ENCODE measurements around the gene COG3. TPM values are rescaled to one million over a fixed set of nuclear protein-coding genes. Genes with fewer than 3 reads are reported as not detected.

COG3 gene
- total and polyA plus RNA-seq, 10 of the 15 experiments (the other 5 are each of a cell fraction or from before 2014, with no cell fraction given), result 6.1 to 35.1 (median 22.6) TPM

- H3K4me3 ChIP-seq, result no peak overlapping the region
- FAIRE-seq, result no peak
- BruUV-seq (replicated peaks), result no TSS peak
- H3K36me3 ChIP-seq (ENCODE audit: control insufficient read depth in 2 of 2, insufficient read depth in 2 of 2, low read length in 1 of 2), result no peaks in the 10 kb centered on the region
- peaks cover 7% of the 10 kb centered on the region for H3K4me1 ChIP-seq (ENCODE audit: control insufficient read depth, insufficient read depth, low read length)
- H3K9ac ChIP-seq (ENCODE audit: control insufficient read depth, insufficient read depth, low read length), result no peak overlapping the region
- ChIA-PET POLR2A (no interaction called here), CTCF (no interaction called here), RAD21 (ENCODE audit: unreplicated experiment) (no interaction called here), SMC1A (ENCODE audit: uncharacterized antibody, unreplicated experiment) (interaction anchor here (0.9 to 1.5 kb wide), 2 partner anchors 25 to 82 kb away, joined by 3 read pairs; no protein-coding TSS in a partner anchor)
- DNase-seq (ENCODE audit: low read depth, low spot score), result no peak
- intact Hi-C loops (cut with micrococcal nuclease; ENCODE audit: unreplicated experiment) (no loop called here), in situ Hi-C loops (cut with MboI) (no loop called here)
- H3K27ac ChIP-seq (ENCODE audit: control insufficient read depth, insufficient read depth), result no peak overlapping the region
- 81% methylated on average over 9 of the region's 9 CpGs for WGBS (ENCODE audit: insufficient coverage, insufficient replicate concordance, low lambda C conversion rate, missing lambda C conversion rate)
- H3K27me3 ChIP-seq (replicated peaks in 1 of 2; ENCODE audit: control insufficient read depth in 2 of 2, insufficient read depth in 2 of 2, low read length in 1 of 2), result no peaks in the 10 kb centered on the region
- H4K20me1 ChIP-seq (ENCODE audit: control insufficient read depth, insufficient read depth), result no peaks in the 10 kb centered on the region
- ATAC-seq, result no peak
- no peaks in the 10 kb centered on the region for H3K79me2 ChIP-seq (ENCODE audit: control insufficient read depth, insufficient read depth, low read length)
- H2AFZ ChIP-seq (ENCODE audit: control insufficient read depth, low read depth, low read length), result no peak overlapping the region
- H3K4me2 ChIP-seq (ENCODE audit: control insufficient read depth, insufficient read depth), result no peak overlapping the region
- H3K9me3 ChIP-seq (replicated peaks; ENCODE audit: control insufficient read depth, insufficient read depth, low read length), result no peaks in the 10 kb centered on the region
- no peak for TF ChIP-seq RELA (IDR thresholded peaks at IDR 0.05; ENCODE audit: borderline replicate concordance, partially characterized antibody)
- TF ChIP-seq BCLAF1 (IDR thresholded peaks at IDR 0.05), result no peak
Observed at GRCh38 chr13:45436332-45436731, 28.4 kb upstream of the COG3 start.

GRCh38 chr13:45436953-45437352 is 27.8 kb upstream of the COG3 start:
- CTCF ChIA-PET, result no interaction called here
- TF ChIP-seq SREBF2 (IDR thresholded peaks at IDR 0.05; ENCODE audit: low read length) (no peak), SMAD5 (IDR thresholded peaks at IDR 0.05; ENCODE audit: low read depth) (no peak), HSF1 (IDR thresholded peaks at IDR 0.05; ENCODE audit: low read depth, low read length) (no peak), ZNF274 (IDR thresholded peaks at IDR 0.05; ENCODE audit: insufficient read depth, insufficient read length) (no peak)

More at GRCh38 chr13:45436953-45437352, 27.8 kb upstream of the COG3 start:
- Histone ChIP-seq H2AFZ (ENCODE audit: control insufficient read depth, low read depth, low read length) (no peak overlapping the region), H3K79me2 (ENCODE audit: control insufficient read depth, insufficient read depth, low read length) (no peaks in the 10 kb centered on the region), H3K4me2 (ENCODE audit: control insufficient read depth, insufficient read depth) (no peak overlapping the region), H3K27me3 (replicated peaks in 1 of 2; ENCODE audit: control insufficient read depth in 2 of 2, insufficient read depth in 2 of 2, low read length in 1 of 2) (no peaks in the 10 kb centered on the region), H4K20me1 (ENCODE audit: control insufficient read depth, insufficient read depth) (no peaks in the 10 kb centered on the region), H3K4me3 (no peak overlapping the region), H3K9me3 (replicated peaks; ENCODE audit: control insufficient read depth, insufficient read depth, low read length) (no peaks in the 10 kb centered on the region), H3K27ac (ENCODE audit: control insufficient read depth, insufficient read depth) (no peak overlapping the region), H3K4me1 (ENCODE audit: control insufficient read depth, insufficient read depth, low read length) (peaks cover 13% of the 10 kb centered on the region), H3K36me3 (ENCODE audit: control insufficient read depth in 2 of 2, insufficient read depth in 2 of 2, low read length in 1 of 2) (no peaks in the 10 kb centered on the region), H3K9ac (ENCODE audit: control insufficient read depth, insufficient read depth, low read length) (no peak overlapping the region)
- DNase-seq (ENCODE audit: low read depth, low spot score) (no peak), ATAC-seq (no peak), FAIRE-seq (no peak)
- POLR2A ChIA-PET, result no interaction called here
- RAD21 ChIA-PET (ENCODE audit: unreplicated experiment), result no interaction called here
- intact Hi-C loops (cut with micrococcal nuclease; ENCODE audit: unreplicated experiment), result no loop called here
- BruUV-seq (replicated peaks), result no TSS peak
- WGBS (ENCODE audit: insufficient coverage, insufficient replicate concordance, low lambda C conversion rate, missing lambda C conversion rate), result 90% methylated on average over 4 of the region's 4 CpGs
- SMC1A ChIA-PET (ENCODE audit: uncharacterized antibody, unreplicated experiment), result interaction anchor here (0.9 to 1.5 kb wide), 2 partner anchors 24 to 83 kb away, joined by 3 read pairs; no protein-coding TSS in a partner anchor
- in situ Hi-C loops (cut with MboI), result no loop called here
